ENCODE measurements around the gene DOP1A.

DNA sequence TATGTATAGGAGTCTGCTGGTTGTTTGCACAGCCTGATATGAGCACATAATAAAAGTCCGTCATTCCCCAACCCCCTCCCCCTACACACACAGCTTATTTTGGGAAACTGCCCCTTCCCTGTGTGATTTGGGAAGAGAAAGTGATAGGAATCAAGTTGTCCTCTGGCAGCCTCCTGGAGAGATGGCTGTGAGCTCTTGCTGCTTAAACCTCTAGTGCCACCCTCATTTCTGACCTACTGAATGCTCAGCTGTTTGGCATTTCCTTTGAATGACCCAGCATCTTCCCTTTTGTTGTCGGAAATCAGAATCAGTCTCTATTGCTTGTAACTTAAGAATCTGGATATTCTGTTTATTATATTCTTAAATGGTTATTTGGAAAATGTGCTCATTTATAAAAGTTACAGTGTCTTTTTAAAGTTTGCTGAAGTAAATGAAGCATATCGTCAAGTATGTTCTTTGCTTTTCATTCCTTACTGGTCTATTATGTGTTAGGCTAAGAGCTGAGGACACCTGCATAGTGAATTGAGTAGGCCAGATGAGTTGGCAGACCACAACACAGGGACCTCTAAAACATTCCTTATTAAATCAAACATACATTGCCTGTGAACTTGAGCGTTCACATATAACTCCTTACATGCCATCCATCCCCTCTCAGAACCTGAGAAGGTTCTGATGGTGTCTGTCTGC is 131.2 kb downstream of the DOP1A start:
- TF ChIP-seq, protein P1, sequence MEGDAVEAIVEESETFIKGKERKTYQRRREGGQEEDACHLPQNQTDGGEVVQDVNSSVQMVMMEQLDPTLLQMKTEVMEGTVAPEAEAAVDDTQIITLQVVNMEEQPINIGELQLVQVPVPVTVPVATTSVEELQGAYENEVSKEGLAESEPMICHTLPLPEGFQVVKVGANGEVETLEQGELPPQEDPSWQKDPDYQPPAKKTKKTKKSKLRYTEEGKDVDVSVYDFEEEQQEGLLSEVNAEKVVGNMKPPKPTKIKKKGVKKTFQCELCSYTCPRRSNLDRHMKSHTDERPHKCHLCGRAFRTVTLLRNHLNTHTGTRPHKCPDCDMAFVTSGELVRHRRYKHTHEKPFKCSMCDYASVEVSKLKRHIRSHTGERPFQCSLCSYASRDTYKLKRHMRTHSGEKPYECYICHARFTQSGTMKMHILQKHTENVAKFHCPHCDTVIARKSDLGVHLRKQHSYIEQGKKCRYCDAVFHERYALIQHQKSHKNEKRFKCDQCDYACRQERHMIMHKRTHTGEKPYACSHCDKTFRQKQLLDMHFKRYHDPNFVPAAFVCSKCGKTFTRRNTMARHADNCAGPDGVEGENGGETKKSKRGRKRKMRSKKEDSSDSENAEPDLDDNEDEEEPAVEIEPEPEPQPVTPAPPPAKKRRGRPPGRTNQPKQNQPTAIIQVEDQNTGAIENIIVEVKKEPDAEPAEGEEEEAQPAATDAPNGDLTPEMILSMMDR (IDR thresholded peaks at IDR 0.05) = no peak
- TF ChIP-seq POLR2A (IDR thresholded peaks at IDR 0.05) (no peak), POLR2AphosphoS5 (IDR thresholded peaks at IDR 0.05) (no peak)

Measured in gastroesophageal sphincter (tissue), 3 donors.